GM12878 (cell line): ENCODE results near the gene LGI4. TPM values are rescaled to one million over a fixed set of nuclear protein-coding genes. Genes with fewer than 3 reads are reported as not detected.

Source experiments
- ATAC-seq: fragments of 200-7000 bp; cut with Tn5 transposase; 3 replicates; pipeline ENCODE4 v1.9.1; 2020; ENCODE audit warnings: mild to moderate bottlenecking, moderate library complexity
- BruUV-seq: library from RNA; stranded (reverse); fragments of 400-500 nt; replicated peaks from 2 replicates; lab custom pipeline; 2021; lab: Mats Ljungman, UMichigan
- CTCF ChIA-PET: fragments of 300-600 bp; sonication (Branson Sonifier 250); formaldehyde crosslinking; extraction: SDS; loops from one replicate; lab custom pipeline; 2021; ENCODE audit warnings: inconsistent platforms; lab: Yijun Ruan, JAX
- POLR2A ChIA-PET: fragments of 350-600 bp; formaldehyde crosslinking; extraction: SDS; loops from one replicate; lab custom pipeline; 2021; ENCODE audit warnings: inconsistent platforms; lab: Charles Lee
- RAD21 ChIA-PET: fragments of 300-600 bp; sonication (Branson Sonifier 250); formaldehyde crosslinking; loops from one replicate; lab custom pipeline; 2023; ENCODE audit warnings: antibody characterized with exemption; ENCODE audit not compliant: unreplicated experiment; lab: Charles Lee
- SMC1A ChIA-PET: fragments of 300-600 bp; sonication (Branson Sonifier 250); formaldehyde crosslinking; loops from one replicate; lab custom pipeline; 2023; ENCODE audit not compliant: unreplicated experiment, uncharacterized antibody; lab: Charles Lee
- DNase-seq: peaks from one replicate; pipeline ENCODE4 v3.0.0-alpha.2; 2011; ENCODE audit warnings: low read depth, low spot score
- FAIRE-seq: peaks from 3 replicates; lab custom pipeline; 2011; peaks lifted over from hg19 to GRCh38; lab: Jason Lieb, UNC
- H2AFZ ChIP-seq: 2 replicates; pipeline ENCODE4 v1.6.0; 2011; ENCODE audit warnings: low read depth, low read length, control low read depth; ENCODE audit not compliant: control insufficient read depth
- H3K27ac ChIP-seq: 2 replicates; pipeline ENCODE4 v1.5.1; 2011; ENCODE audit warnings: control low read depth; ENCODE audit not compliant: control insufficient read depth, insufficient read depth
- H3K27me3 ChIP-seq, 2 experiments: replicated peaks in 1 of 2; 2 replicates each; pipeline versions ENCODE4 v1.6.0 to v1.6.1; 2011; ENCODE audit warnings: low read length in 1 of 2; ENCODE audit not compliant: control insufficient read depth in 2 of 2, insufficient read depth in 2 of 2
- H3K36me3 ChIP-seq, 2 experiments: 2 replicates each; pipeline ENCODE4 v1.5.1; 2011; ENCODE audit warnings: low read length in 1 of 2; ENCODE audit not compliant: control insufficient read depth in 2 of 2, insufficient read depth in 2 of 2
- H3K4me1 ChIP-seq: 2 replicates; pipeline ENCODE4 v1.6.1; 2011; ENCODE audit warnings: mild to moderate bottlenecking, low read length, moderate library complexity, mixed read lengths; ENCODE audit not compliant: control insufficient read depth, insufficient read depth
- H3K4me2 ChIP-seq: 2 replicates; pipeline ENCODE4 v1.6.0; 2011; ENCODE audit warnings: control low read depth; ENCODE audit not compliant: control insufficient read depth, insufficient read depth
- H3K4me3 ChIP-seq: fragments of 200-600 bp; sonication (generic); 2 replicates; pipeline ENCODE4 v1.5.1; 2016
- H3K79me2 ChIP-seq: 2 replicates; pipeline ENCODE4 v1.6.0; 2011; ENCODE audit warnings: low read length; ENCODE audit not compliant: control insufficient read depth, insufficient read depth
- H3K9ac ChIP-seq: 2 replicates; pipeline ENCODE4 v1.8.0; 2011; ENCODE audit warnings: low read length, control low read depth, mixed read lengths; ENCODE audit not compliant: control insufficient read depth, insufficient read depth
- H3K9me3 ChIP-seq: replicated peaks from 3 replicates; pipeline ENCODE4 v1.5.1; 2011; ENCODE audit warnings: mild to moderate bottlenecking, low read length; ENCODE audit not compliant: control insufficient read depth, insufficient read depth
- H4K20me1 ChIP-seq: 2 replicates; pipeline ENCODE4 v1.6.0; 2011; ENCODE audit not compliant: control insufficient read depth, insufficient read depth
- BCL11A ChIP-seq: IDR thresholded peaks from 2 replicates; pipeline ENCODE4 v1.6.1; 2011; ENCODE audit warnings: low read depth, low read length
- CREB1 ChIP-seq: IDR thresholded peaks from 2 replicates; pipeline ENCODE4 v1.6.1; 2012; ENCODE audit warnings: low read depth, mild to moderate bottlenecking, inconsistent platforms
- CREM ChIP-seq: IDR thresholded peaks from 2 replicates; pipeline ENCODE4 v1.6.1; 2014; ENCODE audit warnings: antibody characterized with exemption, low read depth
- HDGF ChIP-seq: fragments of 450-650 bp; IDR thresholded peaks from 2 replicates; pipeline ENCODE4 v1.6.1; 2016; ENCODE audit warnings: antibody characterized with exemption
- IRF4 ChIP-seq: IDR thresholded peaks from 2 replicates; pipeline ENCODE4 v1.6.1; 2011; ENCODE audit warnings: low read depth, low read length
- MTA2 ChIP-seq: fragments of 450-650 bp; IDR thresholded peaks from 2 replicates; pipeline ENCODE4 v1.6.1; 2016; ENCODE audit warnings: low read depth, mild to moderate bottlenecking, moderate library complexity
- PAX5 ChIP-seq: IDR thresholded peaks from 2 replicates; pipeline ENCODE4 v1.6.1; 2011; ENCODE audit warnings: low read depth, low read length, borderline replicate concordance
- PAX8 ChIP-seq: fragments of 450-650 bp; IDR thresholded peaks from 2 replicates; pipeline ENCODE4 v1.6.1; 2017; ENCODE audit warnings: mild to moderate bottlenecking, moderate library complexity
- POLR2A ChIP-seq: IDR thresholded peaks from 2 replicates; pipeline ENCODE4 v1.6.1; 2011; ENCODE audit warnings: low read depth, mild to moderate bottlenecking, low read length
- POLR2AphosphoS2 ChIP-seq: IDR thresholded peaks from 2 replicates; pipeline ENCODE4 v1.6.1; 2011; ENCODE audit warnings: low read depth, mild to moderate bottlenecking, low read length, improper control_type of control experiment, moderate library complexity
- RUNX3 ChIP-seq: IDR thresholded peaks from 2 replicates; pipeline ENCODE4 v1.6.1; 2012; ENCODE audit warnings: low read length, inconsistent platforms
- SUPT20H ChIP-seq: IDR thresholded peaks from 2 replicates; pipeline ENCODE4 v1.6.1; 2011; ENCODE audit warnings: low read depth, mild to moderate bottlenecking, low read length, moderate library complexity, borderline replicate concordance; ENCODE audit not compliant: control insufficient read depth
- ZBED1 ChIP-seq: IDR thresholded peaks from 2 replicates; pipeline ENCODE4 v1.6.1; 2016; ENCODE audit warnings: borderline replicate concordance
- ZNF207 ChIP-seq: fragments of 450-650 bp; IDR thresholded peaks from 2 replicates; pipeline ENCODE4 v1.6.1; 2014; ENCODE audit warnings: antibody characterized with exemption, mild to moderate bottlenecking, borderline replicate concordance
- ZNF687 ChIP-seq: fragments of 450-650 bp; IDR thresholded peaks from 2 replicates; pipeline ENCODE4 v1.6.1; 2017; ENCODE audit warnings: mild to moderate bottlenecking, moderate library complexity
- WGBS: methylation state at CpG from one replicate; pipeline ENCODE4 v1.1.6; 2016; ENCODE audit warnings: low lambda C conversion rate; ENCODE audit not compliant: insufficient replicate concordance, insufficient coverage; ENCODE audit errors: missing lambda C conversion rate; 5-methylcytosine and 5-hydroxymethylcytosine counted together
- in situ Hi-C: fragments of 300-500 bp; cut with MboI; formaldehyde crosslinking; loops from 9 replicates; pipeline ENCODE4 v1.14.3; 2018; ENCODE audit warnings: mixed read lengths
- intact Hi-C: fragments of 100-400 bp; cut with micrococcal nuclease; formaldehyde crosslinking; loops from one replicate; pipeline ENCODE4 v1.14.2; 2022; ENCODE audit not compliant: unreplicated experiment
- polyA plus RNA-seq, 11 experiments: library from polyadenylated mRNA; depleted of rRNA in 4 of 11; unstranded in 6 of 11; stranded (reverse) in 5 of 11; fragments of >200 nt; fragmentation: Nextera tagmentation in 4 of 11; fragmentation: Illumina TruSeq in 1 of 11; extraction: Ambion mirVana in 4 of 11; extraction: Trizol in 1 of 11; gene quantifications; 1 replicate in 1 of 11; 2 replicates in 10 of 11; pipeline versions ENCODE4 v1.2.1 to v1.2.3, GENCODE V29; 2011 to 2016; ENCODE audit warnings: inconsistent platforms in 2 of 11, missing spikeins in 2 of 11, low read depth in 1 of 11
- total RNA-seq, 4 experiments: library from RNA; depleted of rRNA in 3 of 4; stranded (reverse); fragments of >200 nt in 3 of 4; fragmentation: Illumina TruSeq in 1 of 4; extraction: Trizol in 1 of 4; gene quantifications; 2 replicates each; pipeline versions ENCODE4 v1.2.1 to v1.2.3, GENCODE V29; 2013 to 2021
- TF ChIP-seq, protein P1 (sequence below): fragments of 450-650 bp; IDR thresholded peaks from 2 replicates; pipeline ENCODE4 v1.6.1; 2016; ENCODE audit warnings: mild to moderate bottlenecking
- TF ChIP-seq, protein P2 (sequence below): fragments of 450-650 bp; IDR thresholded peaks from 2 replicates; pipeline ENCODE4 v1.6.1; 2018; ENCODE audit warnings: borderline replicate concordance, mild to moderate bottlenecking; ENCODE audit not compliant: partially characterized antibody

The LGI4 gene
- total and polyA plus RNA-seq, 10 of the 15 experiments (the other 5 are each of a cell fraction or from before 2014, with no cell fraction given) = 0.11 TPM; not detected in 9

DNA sequence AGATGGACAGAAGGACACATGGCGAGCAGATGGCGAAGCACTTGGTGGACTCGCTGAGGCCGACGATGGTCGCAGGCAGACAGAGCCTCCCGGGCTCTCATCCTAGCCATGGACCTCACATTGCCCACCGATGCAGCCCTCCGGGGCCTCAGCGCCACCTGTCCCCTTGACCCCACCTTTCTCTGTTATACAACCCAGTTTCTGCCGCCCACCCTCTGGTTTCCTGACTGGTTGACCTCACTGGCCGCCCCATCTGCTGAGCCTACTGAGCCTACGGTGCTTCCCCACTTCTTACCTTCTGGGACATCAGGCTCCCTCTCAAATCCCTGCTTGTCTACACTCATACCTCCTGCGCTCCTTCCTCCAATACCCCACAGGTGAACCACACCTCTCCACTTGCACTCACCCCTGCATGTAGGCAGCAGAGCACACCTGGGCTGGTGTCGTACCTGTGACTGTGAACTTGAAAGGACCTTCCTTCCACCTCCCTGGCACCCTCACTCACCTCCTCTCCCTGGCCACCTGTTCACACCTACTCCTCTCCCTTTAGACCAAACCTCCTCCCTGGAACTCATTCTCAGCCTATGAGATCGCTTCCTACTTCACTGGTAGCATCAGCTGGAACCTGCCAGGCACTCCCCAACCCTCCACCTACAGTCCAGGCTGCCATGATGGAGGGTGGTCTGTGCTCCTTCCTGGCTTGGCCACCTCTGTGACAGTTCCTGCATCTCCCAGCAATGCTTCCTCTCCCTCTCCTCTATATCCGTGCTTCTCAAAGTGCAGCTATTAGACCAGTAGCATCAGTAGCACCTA, 57.2 kb downstream of the LGI4 start (continued):
- TF ChIP-seq ZNF207 (no peak), HDGF (no peak), CREM (no peak), ZBED1 (no peak)

DNA sequence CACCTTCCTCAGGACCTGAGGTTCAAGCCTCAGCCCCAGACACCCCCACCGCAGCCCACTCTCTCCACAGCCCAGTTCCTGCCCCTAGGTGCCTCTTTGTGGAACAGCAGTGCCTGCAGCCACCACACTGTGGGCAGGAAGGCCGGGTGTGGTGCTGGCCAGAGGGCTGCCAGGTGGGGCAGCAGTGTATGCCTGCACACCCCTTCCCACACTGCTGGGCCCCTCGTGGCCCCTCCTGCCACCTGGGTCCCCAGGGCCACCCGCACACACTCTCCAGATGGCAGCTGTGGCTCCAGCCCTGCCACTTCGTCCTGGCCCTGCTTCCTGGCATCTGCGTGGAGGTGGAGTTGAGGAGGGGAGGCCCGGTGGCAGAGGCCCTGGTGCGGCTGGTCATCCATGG, 58.2 kb downstream of the LGI4 start:
- H4K20me1 ChIP-seq = no peaks in the 10 kb centered on the region
- H3K27ac ChIP-seq = no peak overlapping the region
- intact Hi-C loops (no loop called here), in situ Hi-C loops (no loop called here)
- CTCF ChIA-PET = no interaction called here
- H3K4me3 ChIP-seq = no peak overlapping the region
- H3K4me1 ChIP-seq = no peaks in the 10 kb centered on the region
- SMC1A ChIA-PET = no interaction called here
- peaks cover 0 to 1% of the 10 kb centered on the region in 2 experiments; a peak in 1 of 4 replicates for H3K27me3 ChIP-seq
- RAD21 ChIA-PET = no interaction called here
- DNase-seq (no peak), ATAC-seq (no peak), FAIRE-seq (no peak)
- H3K36me3 ChIP-seq = no peaks in the 10 kb centered on the region
- H2AFZ ChIP-seq = no peak overlapping the region
- BruUV-seq = no TSS peak
- WGBS = 19% methylated on average over 7 of the region's 8 CpGs
- H3K9ac ChIP-seq = no peak overlapping the region
- H3K79me2 ChIP-seq = no peaks in the 10 kb centered on the region
- POLR2A ChIA-PET = no interaction called here
- H3K9me3 ChIP-seq = no peaks in the 10 kb centered on the region
- H3K4me2 ChIP-seq = no peak overlapping the region
- TF ChIP-seq MTA2 (no peak), IRF4 (no peak), POLR2AphosphoS2 (no peak), POLR2A (no peak), SUPT20H (no peak), PAX8 (no peak), CREB1 (no peak), RUNX3 (no peak), ZNF687 (no peak), BCL11A (no peak), PAX5 (no peak)
- TF ChIP-seq, protein P1, sequence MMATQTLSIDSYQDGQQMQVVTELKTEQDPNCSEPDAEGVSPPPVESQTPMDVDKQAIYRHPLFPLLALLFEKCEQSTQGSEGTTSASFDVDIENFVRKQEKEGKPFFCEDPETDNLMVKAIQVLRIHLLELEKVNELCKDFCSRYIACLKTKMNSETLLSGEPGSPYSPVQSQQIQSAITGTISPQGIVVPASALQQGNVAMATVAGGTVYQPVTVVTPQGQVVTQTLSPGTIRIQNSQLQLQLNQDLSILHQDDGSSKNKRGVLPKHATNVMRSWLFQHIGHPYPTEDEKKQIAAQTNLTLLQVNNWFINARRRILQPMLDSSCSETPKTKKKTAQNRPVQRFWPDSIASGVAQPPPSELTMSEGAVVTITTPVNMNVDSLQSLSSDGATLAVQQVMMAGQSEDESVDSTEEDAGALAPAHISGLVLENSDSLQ = no peak
- TF ChIP-seq, protein P2, sequence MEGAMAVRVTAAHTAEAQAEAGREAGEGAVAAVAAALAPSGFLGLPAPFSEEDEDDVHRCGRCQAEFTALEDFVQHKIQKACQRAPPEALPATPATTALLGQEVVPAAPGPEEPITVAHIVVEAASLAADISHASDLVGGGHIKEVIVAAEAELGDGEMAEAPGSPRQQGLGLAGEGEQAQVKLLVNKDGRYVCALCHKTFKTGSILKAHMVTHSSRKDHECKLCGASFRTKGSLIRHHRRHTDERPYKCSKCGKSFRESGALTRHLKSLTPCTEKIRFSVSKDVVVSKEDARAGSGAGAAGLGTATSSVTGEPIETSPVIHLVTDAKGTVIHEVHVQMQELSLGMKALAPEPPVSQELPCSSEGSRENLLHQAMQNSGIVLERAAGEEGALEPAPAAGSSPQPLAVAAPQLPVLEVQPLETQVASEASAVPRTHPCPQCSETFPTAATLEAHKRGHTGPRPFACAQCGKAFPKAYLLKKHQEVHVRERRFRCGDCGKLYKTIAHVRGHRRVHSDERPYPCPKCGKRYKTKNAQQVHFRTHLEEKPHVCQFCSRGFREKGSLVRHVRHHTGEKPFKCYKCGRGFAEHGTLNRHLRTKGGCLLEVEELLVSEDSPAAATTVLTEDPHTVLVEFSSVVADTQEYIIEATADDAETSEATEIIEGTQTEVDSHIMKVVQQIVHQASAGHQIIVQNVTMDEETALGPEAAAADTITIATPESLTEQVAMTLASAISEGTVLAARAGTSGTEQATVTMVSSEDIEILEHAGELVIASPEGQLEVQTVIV = no peak
